HepG2 (cell line): ENCODE results near the gene SDC3.

ENCODE experiments used
- CHCHD3 ChIP-seq: sonication (generic); formaldehyde crosslinking; IDR thresholded peaks from 2 replicates; pipeline ENCODE4 v1.8.0; 2022; ENCODE audit warnings: mild to moderate bottlenecking, missing genetic modification reagents, moderate library complexity
- DBP ChIP-seq: sonication (generic); formaldehyde crosslinking; IDR thresholded peaks from 2 replicates; pipeline ENCODE4 v1.4.0; 2020; ENCODE audit warnings: missing genetic modification reagents; ENCODE audit errors: not compliant biosample characterization
- ESRRA ChIP-seq: sonication (generic); formaldehyde crosslinking; IDR thresholded peaks from 2 replicates; pipeline ENCODE4 v1.5.1; 2020; ENCODE audit warnings: mild to moderate bottlenecking, low read depth, missing genetic modification reagents
- FOXA3 ChIP-seq: IDR thresholded peaks from 2 replicates; pipeline ENCODE4 v1.6.1; 2016; ENCODE audit warnings: missing genetic modification reagents, missing compliant biosample characterization
- KAT7 ChIP-seq: IDR thresholded peaks from 2 replicates; pipeline ENCODE4 v1.6.1; 2018; ENCODE audit warnings: borderline replicate concordance, missing compliant biosample characterization
- MAFG ChIP-seq: sonication (generic); formaldehyde crosslinking; IDR thresholded peaks from 2 replicates; pipeline ENCODE4 v1.5.1; 2020; ENCODE audit warnings: mild to moderate bottlenecking, missing genetic modification reagents
- PAF1 ChIP-seq: IDR thresholded peaks from 2 replicates; pipeline ENCODE4 v1.6.1; 2016; ENCODE audit warnings: missing genetic modification reagents, missing compliant biosample characterization
- POLR2A ChIP-seq, 2 experiments: IDR thresholded peaks; 2 replicates each; pipeline ENCODE4 v1.6.1; 2011; ENCODE audit warnings: low read depth in 2 of 2, low read length in 2 of 2, mild to moderate bottlenecking in 1 of 2, moderate library complexity in 1 of 2; ENCODE audit not compliant: insufficient read depth in 1 of 2
- RAD21 ChIP-seq: fragments of 450-650 bp; formaldehyde crosslinking; IDR thresholded peaks from 2 replicates; pipeline ENCODE4 v1.5.0; 2020; ENCODE audit warnings: mild to moderate bottlenecking
- ZNF232 ChIP-seq: sonication (generic); formaldehyde crosslinking; IDR thresholded peaks from 2 replicates; pipeline ENCODE4 v1.4.0; 2020; ENCODE audit warnings: missing genetic modification reagents, borderline replicate concordance
- ZNF616 ChIP-seq: sonication (generic); formaldehyde crosslinking; IDR thresholded peaks from 2 replicates; pipeline ENCODE4 v1.5.0; 2020; ENCODE audit warnings: low read depth, mild to moderate bottlenecking, missing genetic modification reagents

- TF ChIP-seq RAD21 (CRISPR knock-in tag) (no peak), ESRRA (CRISPR knock-in tag) (no peak), DBP (no peak), ZNF616 (CRISPR knock-in tag) (no peak), CHCHD3 (CRISPR knock-in tag) (no peak), FOXA3 (CRISPR knock-in tag) (no peak), MAFG (no peak), POLR2A (IDR thresholded peaks at IDR 0.05; ENCODE audit: insufficient read depth in 1 of 2, low read depth in 2 of 2, low read length in 2 of 2) (no peak), KAT7 (no peak), PAF1 (CRISPR knock-in tag) (no peak), ZNF232 (CRISPR knock-in tag) (no peak)
Measured at GRCh38 chr1:30864681-30865080, 43.9 kb downstream of the SDC3 start.
